ENCODE results near the gene BACH1.

BACH1 gene

GRCh38 chr21:29384683-29385359, 86.1 kb downstream of the BACH1 start:
- DNase-seq = no peak

GRCh38 chr21:29385934-29386520, 87.3 kb downstream of the BACH1 start:
- DNase-seq = no peak

- no peak for DNase-seq
Measured at GRCh38 chr21:29386803-29387202, 88.1 kb downstream of the BACH1 start.

DNA sequence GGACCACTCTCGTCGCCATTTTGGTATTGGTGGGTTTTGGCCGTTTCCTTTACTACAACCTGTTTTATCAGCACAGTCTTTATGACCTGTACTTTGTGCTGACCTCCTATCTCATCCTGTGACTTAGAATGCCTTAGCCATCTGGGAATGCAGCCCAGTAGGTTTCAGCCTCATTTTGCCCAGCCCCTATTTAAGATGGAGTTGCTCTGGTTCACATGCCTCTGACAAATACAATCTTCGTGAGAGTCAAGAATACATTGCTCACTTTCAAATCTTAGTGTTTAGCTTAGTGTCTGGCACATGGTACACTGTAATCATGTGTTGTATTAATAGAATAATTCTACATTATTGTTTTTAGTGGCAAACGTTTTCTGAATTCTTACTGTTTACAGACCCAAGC, 88.9 kb downstream of the BACH1 start:
- DNase-seq = no peak

DNA sequence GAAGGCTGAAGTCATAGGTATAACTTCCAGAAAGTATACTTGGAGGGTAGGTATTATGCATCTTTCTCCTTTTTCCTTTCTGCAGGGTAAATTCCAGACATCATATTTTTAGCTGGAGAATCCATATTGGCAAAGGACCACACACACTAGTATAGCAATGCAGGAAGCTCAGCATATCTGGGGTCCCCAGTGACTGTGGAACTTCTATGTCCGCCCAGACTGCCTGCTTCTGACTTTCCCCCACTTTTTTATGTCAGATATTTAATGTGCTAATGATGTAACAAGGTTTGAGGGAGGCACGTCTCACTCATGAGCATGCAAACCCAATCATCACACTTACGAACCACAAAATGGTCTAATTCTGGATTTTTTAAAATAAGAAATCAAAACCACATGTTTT, 90.4 kb downstream of the BACH1 start:
- DNase-seq = no peak

DNA sequence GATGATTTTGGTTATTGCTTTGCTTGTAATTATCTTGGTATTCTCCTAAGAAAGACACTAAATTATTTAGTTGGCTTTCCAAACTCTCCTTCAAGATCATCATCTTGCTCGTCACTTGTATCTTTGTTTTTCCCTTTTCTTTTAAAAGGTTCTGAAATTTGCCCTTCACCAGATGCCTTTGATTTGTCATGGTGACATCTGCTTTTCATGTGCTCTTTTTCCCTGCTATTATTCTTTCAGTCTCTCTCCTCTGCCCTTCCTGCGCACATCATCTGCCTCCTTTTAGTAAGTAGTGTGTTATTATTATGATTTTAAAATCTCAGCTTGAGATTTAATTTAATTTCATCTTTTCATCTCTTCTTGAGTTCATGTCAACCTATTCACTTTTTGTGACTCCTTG, 92.1 kb downstream of the BACH1 start:
- no peak for DNase-seq

DNA sequence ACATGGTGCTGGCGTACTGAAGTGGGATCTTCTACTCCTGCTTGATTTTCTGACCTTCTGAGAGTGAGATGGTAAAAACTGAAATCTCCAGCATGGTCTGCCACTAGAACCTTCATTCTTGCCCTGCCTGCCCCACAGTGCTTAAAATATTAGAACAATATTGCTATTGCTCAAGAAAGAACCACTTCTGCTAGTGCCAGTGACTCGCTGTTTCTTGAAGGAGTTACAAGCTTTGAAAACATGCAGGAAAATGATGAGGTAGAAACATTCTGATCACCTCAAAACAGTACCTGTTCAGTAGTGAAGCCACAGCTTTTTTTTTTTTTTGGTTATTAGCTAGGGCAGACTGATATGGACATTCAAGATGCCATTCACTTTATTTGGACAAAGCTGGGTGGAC, 95.3 kb downstream of the BACH1 start:
- no peak for DNase-seq
